GM12801 (cell line): ENCODE data around the gene HBE1.

Experiments
- CTCF ChIP-seq: IDR thresholded peaks from one replicate; pipeline ENCODE4 v1.5.1; 2011; ENCODE audit warnings: control low read depth; ENCODE audit not compliant: insufficient read length; ENCODE audit errors: extremely low read depth

Gene HBE1

GRCh38 chr11:5283086-5283485, 13.3 kb upstream of the HBE1 start:
- TF ChIP-seq CTCF, result no peak

DNA sequence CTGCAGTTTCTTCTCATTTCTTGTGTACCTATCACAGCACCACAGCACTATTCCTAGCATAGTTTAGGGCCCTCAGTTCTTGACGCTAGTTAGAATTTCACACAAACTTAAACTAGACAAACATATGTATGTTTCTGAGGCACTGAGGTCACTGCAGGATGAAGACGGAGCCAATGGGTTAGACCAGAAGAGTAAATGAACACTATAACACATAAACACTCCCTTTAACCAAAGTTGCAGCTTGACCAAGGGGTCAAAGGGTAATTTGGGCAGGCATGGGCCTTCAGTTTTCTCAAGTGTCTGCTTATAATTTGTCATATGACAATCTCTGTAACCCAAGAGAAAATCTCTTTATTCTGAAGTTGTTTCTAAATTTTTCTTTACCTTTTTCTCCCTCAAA, 12.9 kb upstream of the HBE1 start:
- TF ChIP-seq CTCF, result no peak

- TF ChIP-seq CTCF, result no peak
Observed at GRCh38 chr11:5281596-5281995, 11.9 kb upstream of the HBE1 start.

DNA sequence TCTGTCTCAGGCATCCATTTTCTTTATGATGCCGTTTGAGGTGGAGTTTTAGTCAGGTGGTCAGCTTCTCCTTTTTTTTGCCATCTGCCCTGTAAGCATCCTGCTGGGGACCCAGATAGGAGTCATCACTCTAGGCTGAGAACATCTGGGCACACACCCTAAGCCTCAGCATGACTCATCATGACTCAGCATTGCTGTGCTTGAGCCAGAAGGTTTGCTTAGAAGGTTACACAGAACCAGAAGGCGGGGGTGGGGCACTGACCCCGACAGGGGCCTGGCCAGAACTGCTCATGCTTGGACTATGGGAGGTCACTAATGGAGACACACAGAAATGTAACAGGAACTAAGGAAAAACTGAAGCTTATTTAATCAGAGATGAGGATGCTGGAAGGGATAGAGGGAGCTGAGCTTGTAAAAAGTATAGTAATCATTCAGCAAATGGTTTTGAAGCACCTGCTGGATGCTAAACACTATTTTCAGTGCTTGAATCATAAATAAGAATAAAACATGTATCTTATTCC, 10.9 kb upstream of the HBE1 start:
- no peak for TF ChIP-seq CTCF

DNA sequence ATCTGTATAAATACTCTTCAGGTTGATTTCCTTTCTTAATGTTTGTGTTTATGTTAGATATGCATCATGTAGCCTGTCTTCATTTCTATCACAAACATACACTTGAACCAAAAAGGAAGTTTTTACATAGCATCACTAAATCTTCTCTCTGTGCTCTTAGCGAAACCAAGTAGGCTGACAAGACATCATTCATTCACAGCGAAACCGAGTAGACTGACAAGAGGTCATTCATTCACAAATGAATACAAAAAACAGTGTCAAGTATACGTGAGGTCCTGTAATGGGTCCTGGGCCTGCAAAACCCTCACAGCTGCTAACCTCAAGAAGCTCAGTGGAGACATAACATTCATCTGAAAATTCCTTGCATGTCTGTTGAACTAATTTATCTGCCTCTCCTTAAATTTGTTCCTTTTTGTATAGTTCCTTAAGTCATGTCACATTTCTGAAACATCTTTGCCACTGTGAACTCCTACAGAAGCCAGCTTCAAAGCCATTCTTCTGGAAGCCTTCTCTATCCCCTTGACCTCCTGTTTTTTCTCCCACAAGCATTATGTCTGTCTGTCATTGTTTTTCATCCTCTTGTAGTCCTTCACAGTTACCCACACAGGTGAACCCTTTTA, 9.8 kb upstream of the HBE1 start:
- TF ChIP-seq CTCF, result no peak

GRCh38 chr11:5277807-5278382, 8.2 kb upstream of the HBE1 start:
- no peak for TF ChIP-seq CTCF

DNA sequence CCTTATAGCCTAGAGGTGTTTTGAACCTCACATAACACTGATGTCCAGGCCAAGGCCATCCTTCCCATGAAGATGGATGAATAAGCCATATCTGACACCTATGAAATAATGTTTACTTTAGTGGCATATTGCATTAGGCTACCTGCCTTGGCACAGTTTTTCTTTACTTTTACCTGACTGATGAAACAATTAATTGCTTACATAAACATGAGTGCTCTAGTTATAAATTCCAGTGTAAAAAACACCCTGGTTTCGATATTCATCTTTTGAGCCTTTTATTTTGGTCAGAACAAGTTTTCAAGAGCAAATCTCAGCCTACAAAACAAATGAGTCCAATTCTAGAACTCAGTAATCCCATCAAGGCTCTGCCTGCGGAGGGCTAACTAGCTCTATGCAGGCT, 7.0 kb upstream of the HBE1 start:
- TF ChIP-seq CTCF, result no peak
